ENCODE results near the gene LDB2.

DNA sequence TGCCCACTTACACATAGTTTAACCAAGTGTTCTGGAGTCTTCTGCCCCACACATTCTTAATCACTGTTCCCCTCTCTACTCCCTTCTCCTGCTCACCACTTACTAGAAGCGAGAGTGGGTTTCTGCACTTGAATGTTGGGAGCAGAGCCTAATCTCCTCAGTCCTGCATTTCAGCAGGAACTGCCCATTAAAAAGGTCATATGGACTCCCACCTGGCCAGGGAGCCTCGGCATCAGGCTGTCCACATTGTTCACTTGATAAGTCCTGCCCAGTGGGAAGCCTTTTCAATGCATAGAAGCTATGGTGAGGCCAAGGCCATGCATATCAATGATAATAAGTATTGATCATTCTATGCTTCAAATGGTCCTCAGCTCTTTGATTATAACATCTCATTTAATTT is 144.3 kb downstream of the LDB2 start:
- TF ChIP-seq, protein P1, sequence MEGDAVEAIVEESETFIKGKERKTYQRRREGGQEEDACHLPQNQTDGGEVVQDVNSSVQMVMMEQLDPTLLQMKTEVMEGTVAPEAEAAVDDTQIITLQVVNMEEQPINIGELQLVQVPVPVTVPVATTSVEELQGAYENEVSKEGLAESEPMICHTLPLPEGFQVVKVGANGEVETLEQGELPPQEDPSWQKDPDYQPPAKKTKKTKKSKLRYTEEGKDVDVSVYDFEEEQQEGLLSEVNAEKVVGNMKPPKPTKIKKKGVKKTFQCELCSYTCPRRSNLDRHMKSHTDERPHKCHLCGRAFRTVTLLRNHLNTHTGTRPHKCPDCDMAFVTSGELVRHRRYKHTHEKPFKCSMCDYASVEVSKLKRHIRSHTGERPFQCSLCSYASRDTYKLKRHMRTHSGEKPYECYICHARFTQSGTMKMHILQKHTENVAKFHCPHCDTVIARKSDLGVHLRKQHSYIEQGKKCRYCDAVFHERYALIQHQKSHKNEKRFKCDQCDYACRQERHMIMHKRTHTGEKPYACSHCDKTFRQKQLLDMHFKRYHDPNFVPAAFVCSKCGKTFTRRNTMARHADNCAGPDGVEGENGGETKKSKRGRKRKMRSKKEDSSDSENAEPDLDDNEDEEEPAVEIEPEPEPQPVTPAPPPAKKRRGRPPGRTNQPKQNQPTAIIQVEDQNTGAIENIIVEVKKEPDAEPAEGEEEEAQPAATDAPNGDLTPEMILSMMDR (IDR thresholded peaks at IDR 0.05) = no peak
- no peak for TF ChIP-seq POLR2A (IDR thresholded peaks at IDR 0.05)
